Motor neuron (in vitro differentiated cells): ENCODE measurements around the gene ATP2C2. TPM values are rescaled to one million over a fixed set of nuclear protein-coding genes. Genes with fewer than 3 reads are reported as not detected.

Experiments
- ATAC-seq, 8 experiments: fragments of 200-7000 bp; cut with Tn5 transposase; replicated peaks in 6 of 8; 2 replicates each; pipeline ENCODE4 v1.8.0; 2021; ENCODE audit warnings: mild to moderate bottlenecking in 8 of 8, moderate library complexity in 8 of 8
- H3K27ac ChIP-seq, 2 donors: fragments of 250-450 bp; sonication (Bioruptor Pico); 2 replicates each; pipeline ENCODE4 v1.9.0; 2021; ENCODE audit warnings: antibody characterized with exemption in 2 of 2, mild to moderate bottlenecking in 2 of 2, moderate library complexity in 1 of 2
- H3K4me1 ChIP-seq, 2 donors: fragments of 250-450 bp; sonication (Bioruptor Pico); replicated peaks in 1 of 2; 2 replicates each; pipeline ENCODE4 v1.6.1; 2021; ENCODE audit warnings: antibody characterized with exemption in 2 of 2, mild to moderate bottlenecking in 2 of 2, moderate library complexity in 1 of 2
- H3K4me3 ChIP-seq, 5 donors: fragments of 250-450 bp; sonication (Bioruptor Pico); 2 replicates each; pipeline ENCODE4 v1.9.0; 2021; ENCODE audit warnings: antibody characterized with exemption in 5 of 5, mild to moderate bottlenecking in 5 of 5, moderate library complexity in 4 of 5
- WGBS, 10 experiments: fragments of 450-650 bp; shearing (Covaris generic); methylation state at CpG; one replicate each; pipeline ENCODE4 v1.0.0; 2022; 5-methylcytosine and 5-hydroxymethylcytosine counted together
- in situ Hi-C, 9 experiments: fragments of 400-800 bp; cut with MboI; loops; one replicate each; pipeline ENCODE4 v1.15.0; 2021; ENCODE audit warnings: low sequenced_read_pairs in 9 of 9, low pct_unique_long_range_greater_than_20kb in 2 of 9; ENCODE audit not compliant: unreplicated experiment in 9 of 9
- total RNA-seq, 8 experiments: library from RNA; unstranded; fragments of 300-600 nt; gene quantifications; 2 replicates each; pipeline versions ENCODE4 v1.2.3 to v1.2.4, GENCODE V29; 2022

The ATP2C2 gene
- total RNA-seq, 8 experiments from 2014 or later, result 0.61 to 2.6 (median 1.3) TPM

DNA sequence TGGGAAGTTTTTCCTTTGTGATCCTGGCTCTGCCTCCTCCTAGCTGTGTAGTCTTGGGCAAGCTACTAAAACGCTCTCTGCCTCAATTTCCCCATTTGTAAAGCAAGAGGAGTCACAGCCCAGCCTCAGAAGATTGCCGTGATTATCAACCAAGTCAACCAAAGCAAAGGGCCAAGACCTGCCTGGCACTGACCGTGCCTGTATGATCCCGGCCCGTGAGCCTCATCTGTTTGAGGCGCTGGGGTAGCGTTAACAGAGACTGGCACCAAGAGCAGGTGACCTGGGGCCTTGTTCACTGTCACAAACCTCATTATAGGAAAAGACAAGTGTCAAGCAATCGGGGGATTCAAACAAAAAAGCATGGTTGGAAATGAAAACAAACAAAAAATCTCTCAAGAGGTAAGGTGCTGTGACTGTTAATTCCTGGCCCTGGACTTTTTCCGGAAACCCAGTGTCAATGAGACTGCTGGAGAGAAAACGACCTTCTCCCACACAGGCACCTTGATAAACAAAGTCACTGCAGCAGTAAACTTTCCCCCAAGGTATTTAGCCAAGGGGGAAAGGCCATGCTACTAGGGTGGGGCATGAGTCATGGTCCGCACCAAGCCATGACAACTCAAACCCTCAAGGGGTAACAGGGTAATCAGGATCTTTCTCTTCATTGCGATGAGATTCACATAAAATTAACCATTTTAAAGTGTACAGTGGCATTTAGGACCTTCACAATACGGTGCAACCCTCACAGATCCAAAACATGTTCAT, 130.7 kb downstream of the ATP2C2 start:
- H3K4me1 ChIP-seq, result peaks cover 8 to 11% of the 10 kb centered on the region in 2 donors
- H3K4me3 ChIP-seq, result no peak overlapping the region
- no peak for ATAC-seq
- no peak overlapping the region for H3K27ac ChIP-seq
- WGBS, 10 experiments, result 78 to 100% (median 90%) methylated on average over 2 to 12 of the region's 13 CpGs; no CpG with 5 or more reads in 1 of the 10 experiments
- in situ Hi-C loops, result loop anchor here in 7 of 9 experiments (25.0 kb wide), 5 partner anchors 212 to 562 kb away; partner anchors contain the start of genes WFDC1 (in 3 of the 7), MBTPS1 (in 2 of the 7), ADAD2 (in 1 of the 7) and TAF1C (in 1 of the 7)

DNA sequence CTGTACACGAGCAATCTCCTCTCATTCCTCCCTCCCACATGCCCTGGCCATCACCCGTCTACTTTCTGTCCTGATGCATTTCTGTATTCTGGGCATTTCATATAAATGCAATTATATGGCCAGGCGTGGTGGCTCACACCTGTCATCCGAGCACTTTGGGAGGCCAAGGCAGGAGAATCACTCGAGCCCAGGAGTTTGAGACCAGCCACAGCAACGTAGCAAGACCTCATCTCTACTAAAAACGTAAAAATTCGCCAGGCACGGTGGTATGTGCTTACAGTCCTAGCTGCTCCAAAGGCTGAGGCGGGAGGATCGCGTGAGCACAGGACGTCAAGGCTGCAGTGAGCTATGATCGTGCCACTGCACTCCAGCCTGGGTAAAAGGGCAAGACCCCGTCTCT, 131.3 kb downstream of the ATP2C2 start:
- H3K4me1 ChIP-seq, result peaks cover 8 to 11% of the 10 kb centered on the region in 2 donors
- H3K4me3 ChIP-seq, result no peak overlapping the region
- in situ Hi-C loops, result loop anchor here (25.0 kb wide), 9 partner anchors 113 to 562 kb away; partner anchors contain the start of genes COTL1 (in 6 of the 9), WFDC1 (in 3 of the 9), MBTPS1 (in 2 of the 9) and ADAD2 (in 1 of the 9)
- no peak for ATAC-seq
- no peak overlapping the region for H3K27ac ChIP-seq
- 77 to 95% (median 91%) methylated on average over 1 to 11 of the region's 15 CpGs; no CpG with 5 or more reads in 2 of the 10 experiments for whole genome bisulfite sequencing, 10 experiments

- in situ Hi-C loops, result loop anchor here in 8 of 9 experiments (25.0 kb wide), 4 partner anchors 112 to 462 kb away; partner anchors contain the start of gene COTL1 (in 6 of the 8)
- H3K4me1 ChIP-seq, result peaks cover 12 to 16% of the 10 kb centered on the region in 2 donors
- no peak overlapping the region for H3K27ac ChIP-seq
- 83 to 100% (median 98%) methylated on average over 1 to 13 of the region's 13 CpGs; no CpG with 5 or more reads in 6 of the 10 experiments for WGBS, 10 experiments
- no peak overlapping the region for H3K4me3 ChIP-seq
- no peak for ATAC-seq
Measured at GRCh38 chr16:84500531-84500930, 132.2 kb downstream of the ATP2C2 start.

- Histone ChIP-seq H3K27ac (no peak overlapping the region), H3K4me1 (peaks cover 12 to 17% of the 10 kb centered on the region in 2 donors), H3K4me3 (no peak overlapping the region)
- WGBS, 10 experiments, result 36 to 91% (median 83%) methylated on average over 2 to 9 of the region's 12 CpGs; no CpG with 5 or more reads in 2 of the 10 experiments
- in situ Hi-C loops, result loop anchor here in 8 of 9 experiments (25.0 kb wide), 4 partner anchors 111 to 461 kb away; partner anchors contain the start of gene COTL1 (in 6 of the 8)
- no peak for ATAC-seq
Measured at GRCh38 chr16:84501077-84501735, 132.9 kb downstream of the ATP2C2 start.

DNA sequence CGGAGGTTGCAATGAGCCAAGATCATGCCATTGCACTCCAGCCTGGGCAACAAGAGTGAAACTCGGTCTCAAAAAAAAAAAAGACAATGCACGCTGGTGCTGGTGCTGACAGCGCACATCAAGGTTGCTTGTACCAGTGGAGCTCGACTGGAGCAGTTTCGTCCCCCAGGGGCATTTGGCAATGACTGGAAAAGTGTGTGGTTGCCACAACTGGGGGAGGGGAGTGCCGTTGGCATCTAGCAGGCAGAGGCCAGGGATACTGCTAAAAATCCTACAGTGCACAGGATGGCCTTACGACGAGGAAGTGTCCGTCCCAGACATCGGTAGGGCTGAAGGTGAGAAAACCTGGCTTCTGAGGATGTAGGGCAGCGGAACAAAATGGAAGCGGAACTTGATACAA, 133.7 kb downstream of the ATP2C2 start:
- in situ Hi-C loops, result loop anchor here in 8 of 9 experiments (25.0 kb wide), 4 partner anchors 110 to 460 kb away; partner anchors contain the start of gene COTL1 (in 6 of the 8)
- WGBS, 10 experiments, result 73 to 100% (median 93%) methylated on average over 3 to 8 of the region's 13 CpGs; no CpG with 5 or more reads in 2 of the 10 experiments
- no peak overlapping the region for H3K27ac ChIP-seq
- H3K4me3 ChIP-seq, result no peak overlapping the region
- H3K4me1 ChIP-seq, result peaks cover 12 to 17% of the 10 kb centered on the region in 2 donors
- no peak for ATAC-seq

GRCh38 chr16:84502581-84502980, 134.2 kb downstream of the ATP2C2 start:
- no peak overlapping the region for H3K4me3 ChIP-seq
- no peak overlapping the region for H3K27ac ChIP-seq
- ATAC-seq, result no peak
- in situ Hi-C loops, result loop anchor here in 8 of 9 experiments (25.0 kb wide), 4 partner anchors 110 to 460 kb away; partner anchors contain the start of gene COTL1 (in 6 of the 8)
- H3K4me1 ChIP-seq, result peaks cover 12 to 17% of the 10 kb centered on the region in 2 donors
- WGBS, 10 experiments, result 68 to 100% (median 98%) methylated on average over 1 to 5 of the region's 6 CpGs; no CpG with 5 or more reads in 2 of the 10 experiments

- WGBS, 10 experiments, result 0 to 90% (median 69%) methylated on average over 1 to 4 of the region's 13 CpGs; no CpG with 5 or more reads in 3 of the 10 experiments
- H3K27ac ChIP-seq, result peak overlapping the region; percentile 70
Measured at GRCh38 chr16:84503751-84504395, 135.5 kb downstream of the ATP2C2 start.

GRCh38 chr16:84504420-84505248, 136.3 kb downstream of the ATP2C2 start, which contains the start of gene MEAK7:
TSS of gene MEAK7 (minus strand) at chr16:84504659. CDS start at chr16:84498086, 6,573 bp downstream.
- H3K4me1 ChIP-seq, result peaks cover 23 to 30% of the 10 kb centered on the region in 2 donors
- peak; percentile 91 to 97 (median 94) for ATAC-seq
- in situ Hi-C loops, result loop anchor here in 8 of 9 experiments (25.0 kb wide), 4 partner anchors 108 to 458 kb away; partner anchors contain the start of gene COTL1 (in 6 of the 8)
- WGBS, 10 experiments, result 0% methylated on average over 2 to 3 of the region's 45 CpGs; no CpG with 5 or more reads in 8 of the 10 experiments
- peak within 1 kb of the TSS; percentile 70 to 76 for H3K27ac ChIP-seq
- peak within 1 kb of the TSS; percentile 75 to 95 (median 83) for H3K4me3 ChIP-seq

More at GRCh38 chr16:84503751-84504395, 135.5 kb downstream of the ATP2C2 start:
- in situ Hi-C loops, result loop anchor here in 8 of 9 experiments (25.0 kb wide), 4 partner anchors 108 to 458 kb away; partner anchors contain the start of gene COTL1 (in 6 of the 8)
- Histone ChIP-seq H3K4me1 (peaks cover 15 to 23% of the 10 kb centered on the region in 2 donors), H3K4me3 (peak overlapping the region; percentile 75 to 95 (median 83))
- ATAC-seq, result peak; percentile 5 to 31 (median 18)

DNA sequence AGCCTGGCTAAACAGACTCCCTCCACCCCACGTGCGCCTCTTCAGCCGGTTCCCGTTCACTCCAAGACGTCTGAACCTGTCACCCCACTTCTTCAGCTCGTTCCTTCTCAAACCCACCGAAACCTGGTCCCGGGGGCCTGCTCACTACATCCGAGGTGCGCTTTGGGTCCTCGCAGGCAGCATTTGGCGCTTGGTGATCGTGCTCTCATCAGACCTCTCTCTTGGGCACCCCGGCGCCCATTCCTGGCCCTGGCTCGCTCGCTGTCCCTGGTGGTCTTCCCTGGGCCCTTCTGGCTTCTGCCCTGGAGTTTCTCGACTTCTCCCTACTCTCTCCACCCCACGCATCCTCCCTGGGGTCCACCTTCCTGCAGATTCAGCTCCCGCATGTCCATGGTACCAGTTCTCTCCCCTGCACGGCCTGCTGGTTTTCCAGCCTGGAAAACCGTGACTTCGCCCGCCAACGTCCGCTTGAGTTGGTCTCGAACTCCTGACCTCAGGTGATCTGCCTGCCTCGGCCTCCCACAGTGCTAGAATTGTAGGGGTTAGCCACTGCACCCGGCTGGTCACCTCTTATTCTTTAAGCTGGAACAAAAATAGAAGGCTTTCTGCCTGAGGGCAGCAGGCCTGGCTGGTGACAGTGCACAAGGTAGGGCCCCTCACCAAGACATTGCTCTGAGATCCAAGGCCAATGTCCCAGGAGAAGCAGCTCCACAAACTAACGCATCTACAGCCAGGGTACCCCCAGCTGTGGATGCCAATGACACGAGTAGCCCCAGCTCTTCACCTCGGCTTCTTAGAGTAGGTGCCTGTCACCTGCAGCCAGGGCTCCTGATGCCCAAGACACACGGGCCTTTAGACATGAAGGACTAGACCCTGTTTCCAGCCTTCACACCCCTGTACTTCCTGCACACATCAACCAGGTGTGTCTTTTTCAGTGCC, 137.2 kb downstream of the ATP2C2 start:
- in situ Hi-C loops, result loop anchor here in 8 of 9 experiments (25.0 kb wide), 4 partner anchors 107 to 457 kb away; partner anchors contain the start of gene COTL1 (in 6 of the 8)
- H3K4me3 ChIP-seq, result peak overlapping the region; percentile 75 to 95 (median 83)
- no peak for ATAC-seq
- H3K4me1 ChIP-seq, result peaks cover 23 to 31% of the 10 kb centered on the region in 2 donors
- peak overlapping the region; percentile 48 to 76 for H3K27ac ChIP-seq
- 61 to 100% (median 83%) methylated on average over 1 to 15 of the region's 33 CpGs; no CpG with 5 or more reads in 2 of the 10 experiments for WGBS, 10 experiments
